ENCODE measurements around the gene IL17REL. TPM values are rescaled to one million over a fixed set of nuclear protein-coding genes. Genes with fewer than 3 reads are reported as not detected.

IL17REL gene
- total RNA-seq = not detected

DNA sequence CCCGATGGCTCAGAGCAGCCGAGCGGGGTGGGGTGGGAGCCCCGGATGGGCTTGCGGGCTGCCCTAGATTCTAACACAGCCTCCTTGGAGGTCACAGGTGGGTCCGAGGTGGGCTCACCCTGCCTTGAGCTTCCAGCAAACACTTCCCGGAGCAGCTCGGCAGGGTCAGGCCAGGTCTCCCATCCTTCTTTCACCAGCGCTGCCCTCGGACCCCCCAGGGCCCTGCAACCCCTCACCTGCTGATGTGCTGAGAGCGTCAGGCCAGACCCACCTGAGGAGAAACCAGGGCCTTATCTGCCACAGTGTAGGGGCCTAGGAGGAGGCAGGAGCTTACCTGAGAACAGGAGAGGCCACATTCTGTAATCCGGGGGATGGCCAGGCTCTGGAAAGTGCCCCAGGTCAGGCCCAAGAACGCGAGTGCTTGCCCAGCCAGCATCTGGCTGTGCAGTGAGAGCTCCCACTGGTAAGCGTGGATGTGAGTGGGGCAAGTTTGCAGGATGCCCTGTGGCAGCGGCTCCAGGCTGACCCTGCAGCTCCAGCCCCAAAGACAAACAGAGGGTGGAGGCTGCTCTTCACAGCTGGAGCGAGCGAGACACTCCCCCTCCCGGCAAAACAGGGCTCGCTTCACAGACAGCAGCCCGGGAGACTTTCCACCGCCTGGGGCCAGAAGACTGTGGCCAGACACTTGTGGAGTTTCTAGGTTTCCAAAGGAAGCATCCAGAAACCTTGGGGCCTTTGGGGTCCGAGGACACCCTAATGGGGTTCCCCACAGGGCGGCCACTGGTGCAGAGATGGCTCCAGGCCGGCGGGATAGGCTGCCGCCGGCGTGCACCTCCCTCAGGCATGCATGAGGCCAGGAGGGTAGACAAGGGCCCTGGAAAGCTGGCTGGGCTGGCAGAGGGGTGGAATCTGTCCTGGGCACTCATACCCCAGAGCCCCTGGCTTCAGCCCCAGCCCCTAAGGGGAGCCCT, at the start of gene IL17REL:
Gene IL17REL (minus strand): TSS at position 555 of the 971 bp plus-strand sequence. CDS start 119 bp downstream, at position 436.
- ATAC-seq = no peak

DNA sequence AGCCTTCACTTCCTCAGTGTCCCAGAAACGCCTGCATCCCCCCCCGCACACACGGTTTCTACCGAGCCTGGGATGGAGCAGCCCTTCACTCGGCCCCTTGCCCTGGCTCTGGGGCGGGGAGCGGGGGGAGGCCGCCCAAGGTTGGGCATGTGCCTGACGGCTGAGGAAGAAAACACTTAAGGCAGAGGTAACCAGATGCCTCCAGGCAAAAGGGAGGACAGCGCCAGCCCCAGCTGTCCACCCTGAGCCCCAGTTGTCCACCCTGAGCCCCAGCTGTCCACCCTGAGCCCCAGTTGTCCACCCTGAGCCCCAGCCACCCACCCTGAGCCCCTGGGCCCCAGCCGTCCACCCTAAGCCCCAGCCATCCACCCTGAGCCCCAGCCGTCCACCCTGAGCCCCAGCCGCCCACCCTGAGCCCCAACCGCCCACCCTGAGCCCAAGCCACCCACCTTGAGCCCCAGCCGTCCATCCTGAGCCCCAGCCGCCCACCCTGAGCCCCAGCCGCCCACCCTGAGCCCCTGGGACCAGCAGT, 49.3 kb upstream of the IL17REL start:
- ATAC-seq = no peak

DNA sequence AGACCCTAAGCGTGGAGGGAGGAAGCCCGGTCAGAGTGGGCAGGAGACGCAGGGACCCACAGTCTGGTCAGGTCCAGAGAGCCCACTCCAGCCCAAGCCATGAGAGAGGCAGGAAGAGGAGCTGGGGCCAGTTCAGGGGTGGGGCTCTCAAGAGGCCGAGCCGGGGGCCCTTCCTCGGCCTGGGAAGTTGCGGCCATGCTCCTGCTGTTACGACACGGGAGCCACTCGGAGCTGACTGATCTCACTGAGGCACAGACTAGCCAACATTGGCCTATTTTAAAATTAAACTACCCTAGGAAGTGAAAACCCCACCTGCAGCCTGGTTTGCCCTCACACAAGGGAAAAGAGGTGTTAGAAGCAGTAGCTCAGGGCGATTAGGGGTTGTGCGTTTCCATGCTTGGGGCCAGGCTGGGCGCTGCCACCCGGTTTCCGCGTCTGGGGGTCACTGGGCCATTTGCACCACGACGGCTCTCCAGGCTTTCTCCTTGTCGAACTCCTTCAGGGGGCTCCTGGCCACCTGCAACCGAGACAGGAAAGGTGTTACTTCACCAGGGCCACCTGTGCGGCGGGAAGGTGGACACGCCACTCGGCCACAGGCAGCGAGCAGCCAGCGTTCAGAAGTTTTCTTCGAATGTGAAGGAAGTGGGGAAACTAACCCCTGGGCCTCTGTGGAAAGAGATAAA, 48.7 kb upstream of the IL17REL start:
- ATAC-seq = no peak

DNA sequence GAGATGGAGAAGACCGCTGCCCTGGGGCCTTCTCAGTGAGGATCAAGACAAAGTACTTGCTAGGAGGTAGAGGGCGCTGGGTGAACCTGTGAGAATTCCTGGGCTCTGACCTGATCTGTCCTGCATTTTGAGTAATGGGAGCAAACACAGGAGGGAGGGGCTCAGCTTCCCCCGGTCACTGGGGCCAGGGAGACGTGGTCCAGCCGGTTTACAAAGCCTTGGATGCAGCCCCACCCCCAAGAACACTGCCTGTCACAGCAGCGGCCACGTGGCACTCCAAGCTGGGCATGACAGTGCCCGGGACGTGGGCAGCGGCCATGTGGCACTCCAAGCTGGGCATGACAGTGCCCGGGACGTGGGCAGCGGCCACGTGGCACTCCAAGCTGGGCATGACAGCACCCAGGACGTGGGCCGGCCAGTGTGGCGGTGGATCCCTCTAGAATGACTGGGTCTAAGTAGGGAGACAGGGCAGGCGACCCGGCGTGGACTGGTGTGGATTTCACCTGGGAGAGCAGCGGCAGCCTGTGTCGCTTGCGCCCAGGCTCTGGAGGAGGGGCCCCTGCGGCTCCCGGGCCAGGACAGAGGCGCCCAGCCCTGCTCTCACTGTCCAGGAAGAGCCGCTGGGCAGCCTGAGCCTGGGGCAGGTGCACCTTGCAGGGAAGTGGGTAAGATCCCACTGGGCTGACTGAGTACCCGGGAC, 48.0 kb upstream of the IL17REL start:
- no peak for ATAC-seq

DNA sequence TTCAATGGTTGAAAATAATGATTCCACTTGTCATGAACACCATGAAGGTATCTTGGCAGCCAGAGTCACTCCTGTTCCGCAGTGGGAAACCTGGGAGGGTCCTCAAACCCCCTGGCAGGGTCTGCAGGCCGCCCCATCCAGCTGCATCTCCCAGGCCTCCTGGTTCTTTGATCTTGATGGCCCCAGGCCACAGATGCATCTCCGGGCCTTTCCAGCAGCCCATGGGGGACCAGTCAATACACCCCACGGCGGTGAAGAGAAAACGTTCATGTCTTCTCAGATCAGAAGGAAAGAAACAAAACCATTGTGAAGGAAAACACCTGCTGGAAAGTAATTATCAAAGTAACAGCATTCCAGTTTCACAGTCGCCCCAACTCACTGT, 47.3 kb upstream of the IL17REL start:
- ATAC-seq = no peak

DNA sequence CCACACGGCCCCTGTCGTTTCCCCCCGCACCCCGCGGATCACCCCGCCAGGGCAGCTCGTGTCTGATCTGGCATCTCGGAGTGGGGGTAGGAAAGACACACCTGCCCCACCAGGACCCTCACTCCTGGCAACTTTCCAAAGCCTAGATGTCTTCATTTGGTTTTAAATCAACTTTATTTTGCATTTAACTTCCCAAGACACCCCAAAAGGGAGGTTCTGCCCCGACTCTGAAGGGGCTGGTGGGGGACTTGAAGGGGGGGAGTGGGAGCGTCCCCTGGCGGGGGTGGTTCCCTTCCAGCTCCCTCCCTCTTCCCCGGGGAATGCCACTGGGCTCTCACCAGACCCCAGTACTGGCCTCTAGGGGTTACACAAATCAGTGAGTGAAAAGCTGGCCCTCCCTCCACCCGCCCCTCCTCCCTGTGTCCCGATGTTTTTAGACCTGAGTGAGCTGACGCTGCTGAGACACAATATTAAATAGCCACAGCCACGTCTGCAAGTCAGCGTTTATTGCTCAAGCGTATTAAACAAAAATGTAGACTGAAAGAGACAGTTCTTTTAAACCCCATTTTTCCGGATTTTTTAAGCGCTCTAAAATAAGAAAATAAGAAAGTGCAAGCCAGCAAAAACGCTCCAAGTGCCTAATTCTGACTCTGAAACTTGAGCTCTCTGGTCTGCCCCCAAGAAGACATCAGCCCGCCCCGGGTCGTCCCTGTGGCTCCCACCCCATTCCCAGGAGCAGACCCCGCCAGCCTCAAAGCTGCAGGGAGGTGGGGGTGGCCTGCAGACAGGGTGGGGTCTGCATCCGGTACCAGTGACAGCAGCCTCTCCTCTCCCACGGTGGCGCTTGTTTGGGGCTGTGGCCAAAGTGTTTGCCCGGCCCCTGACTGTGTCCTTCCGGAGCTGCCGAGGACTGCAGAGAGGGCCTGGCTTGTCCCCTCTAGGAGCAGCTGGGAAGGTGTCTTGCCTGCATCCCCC, 46.6 kb upstream of the IL17REL start:
- ATAC-seq = no peak

DNA sequence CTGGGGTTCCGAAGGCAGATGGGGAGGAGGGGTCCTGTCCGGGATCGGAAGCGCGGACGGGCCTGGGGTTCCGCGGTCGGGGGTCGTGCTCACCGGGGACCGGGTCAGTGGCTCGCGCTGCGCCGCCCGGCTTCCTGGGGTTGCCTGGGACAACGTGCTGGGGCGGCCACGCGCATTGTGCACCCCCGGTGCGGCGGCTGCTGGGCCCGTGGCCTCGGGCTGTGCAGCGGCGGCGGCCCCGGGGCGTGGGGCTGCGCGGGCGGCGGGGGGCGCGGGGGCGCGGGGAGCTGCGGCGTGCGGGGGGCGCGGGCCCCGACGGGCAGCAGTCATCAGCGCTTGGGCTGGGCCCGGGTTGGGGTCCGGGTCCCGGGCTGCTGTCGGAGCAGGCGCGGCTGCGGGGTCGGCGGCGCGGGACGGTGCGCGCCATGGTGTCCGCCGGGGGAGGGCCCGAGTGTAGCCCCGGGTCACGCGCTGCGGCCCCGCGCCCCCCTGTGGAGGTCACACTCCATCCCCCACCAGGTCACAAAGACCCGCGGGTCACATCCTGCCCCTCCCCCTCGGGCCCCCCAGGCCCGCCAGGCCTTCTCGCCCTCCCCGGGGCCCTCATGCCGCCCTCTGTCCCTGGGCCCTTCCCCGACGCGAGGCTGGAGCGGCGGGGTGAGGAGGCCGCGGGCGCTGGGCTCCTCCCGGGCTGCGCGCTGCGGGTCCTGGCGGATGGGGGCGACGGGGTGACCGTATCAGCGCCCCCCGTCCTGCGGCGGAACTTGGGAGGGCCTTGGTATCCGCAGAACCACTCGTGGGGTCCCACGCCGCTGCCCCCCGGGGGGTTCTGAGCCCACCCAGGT, 45.7 kb upstream of the IL17REL start, which contains the start of gene TTLL8:
Gene TTLL8 (minus strand): TSS at position 238 of the 845 bp plus-strand sequence.
- no peak for ATAC-seq

DNA sequence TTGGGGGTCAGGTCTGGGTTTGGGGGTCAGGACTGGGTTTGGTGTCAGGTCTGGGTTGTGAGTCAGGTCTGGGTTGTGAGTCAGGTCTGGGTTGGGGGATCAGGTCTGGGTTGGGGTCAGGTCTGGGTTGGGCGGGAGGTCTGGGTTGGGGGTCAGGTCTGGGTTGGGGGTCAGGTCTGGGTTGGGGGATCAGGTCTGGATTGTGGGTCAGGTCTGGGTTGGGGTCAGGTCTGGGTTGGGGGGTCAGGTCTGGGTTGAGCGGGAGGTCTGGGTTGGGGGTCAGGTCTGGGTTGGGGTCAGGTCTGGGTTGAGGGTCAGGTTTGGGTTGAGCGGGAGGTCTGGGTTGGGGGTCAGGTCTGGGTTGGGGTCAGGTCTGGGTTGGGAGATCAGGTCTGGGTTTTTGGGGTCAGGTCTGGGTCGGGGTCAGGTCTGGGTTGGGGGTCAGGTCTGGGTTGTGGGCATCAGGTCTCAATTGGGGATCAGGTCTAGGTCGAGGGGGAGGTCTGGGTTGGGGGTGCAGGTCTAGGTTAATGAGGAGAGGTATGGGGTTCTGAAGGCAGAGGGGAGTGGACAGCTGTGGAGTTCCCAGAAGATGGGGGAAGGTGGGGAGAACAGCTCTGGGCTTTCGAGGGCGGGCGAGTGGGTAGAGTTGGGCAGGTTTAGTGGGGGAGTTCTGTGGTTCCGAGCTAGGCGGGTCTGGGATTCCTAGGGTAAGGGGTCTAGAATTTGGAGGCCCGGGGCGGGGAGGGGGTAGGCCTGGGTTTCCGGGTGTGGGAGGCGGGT, 44.9 kb upstream of the IL17REL start:
- ATAC-seq = no peak

DNA sequence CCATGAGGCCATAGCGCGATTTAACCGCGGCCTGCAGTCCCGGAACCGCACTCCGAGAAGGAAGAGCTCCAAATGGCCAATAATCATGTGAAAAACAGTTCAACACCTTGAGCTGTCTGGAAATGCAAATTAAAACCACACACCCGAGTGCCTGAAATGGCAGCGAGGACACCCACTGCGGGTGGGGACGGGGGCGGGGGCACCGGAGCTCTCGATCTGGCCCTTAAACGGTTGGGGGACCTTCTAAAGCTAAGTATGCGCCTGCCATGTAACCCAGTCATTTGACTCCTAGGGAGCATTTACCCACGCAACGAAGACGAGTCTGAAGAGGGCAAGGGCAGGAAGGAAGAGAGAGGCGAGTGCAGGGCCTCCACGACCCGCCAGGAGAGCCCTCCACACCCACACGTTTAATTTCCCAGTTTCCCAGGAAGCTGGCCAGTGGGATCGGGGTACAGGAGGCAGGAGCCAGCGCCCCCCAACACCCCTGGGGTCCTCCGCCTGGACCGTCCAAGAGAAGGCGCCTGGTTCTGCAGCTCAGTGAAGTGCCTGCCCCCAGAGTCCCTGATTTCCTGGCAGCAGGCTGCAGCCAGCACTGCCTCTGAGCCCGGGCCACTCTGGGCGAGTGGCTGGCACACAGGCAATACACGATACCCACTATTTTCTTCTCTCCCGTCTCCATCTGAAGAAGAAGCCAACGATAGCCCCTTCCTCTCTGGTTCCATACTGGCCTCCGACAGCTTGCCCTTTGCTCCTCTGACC, 43.8 kb upstream of the IL17REL start:
- ATAC-seq = no peak

DNA sequence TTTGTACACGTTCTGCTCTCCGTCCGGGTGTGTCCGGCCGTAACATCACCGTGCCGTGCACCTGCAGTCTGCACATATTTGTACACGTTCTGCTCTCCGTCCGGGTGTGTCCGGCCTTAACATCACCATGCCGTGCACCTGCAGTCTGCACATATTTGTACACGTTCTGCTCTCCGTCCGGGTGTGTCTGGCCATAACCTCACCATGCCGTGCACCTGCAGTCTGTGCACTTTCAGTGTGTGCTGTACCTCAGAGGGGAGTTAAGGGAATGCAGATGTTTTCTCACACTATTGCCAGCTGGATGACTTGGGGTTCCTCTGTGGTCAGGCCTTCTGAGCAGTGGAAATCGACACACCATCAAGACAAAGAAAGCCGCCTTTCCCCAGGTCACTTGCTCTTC, 41.3 kb upstream of the IL17REL start:
- no peak for ATAC-seq

DNA sequence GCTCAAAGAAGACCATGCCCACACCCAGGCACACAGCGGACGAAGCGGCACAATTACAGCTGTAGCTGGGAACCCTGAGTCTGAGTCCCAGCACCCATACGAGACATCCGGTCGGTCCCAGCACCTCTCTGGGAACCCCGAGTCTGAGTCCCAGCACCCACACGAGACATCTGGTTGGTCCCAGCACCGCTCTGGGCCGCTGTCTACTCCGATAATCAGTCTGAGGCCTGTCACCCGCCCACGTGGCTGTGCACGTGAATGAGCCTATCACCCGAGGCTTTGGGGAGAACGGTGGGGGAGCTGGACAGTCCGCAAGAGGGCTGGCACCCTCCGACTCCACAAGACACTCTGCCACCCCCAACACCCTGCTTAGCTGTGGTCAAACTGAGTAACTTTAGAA, 39.4 kb upstream of the IL17REL start:
- ATAC-seq = no peak

DNA sequence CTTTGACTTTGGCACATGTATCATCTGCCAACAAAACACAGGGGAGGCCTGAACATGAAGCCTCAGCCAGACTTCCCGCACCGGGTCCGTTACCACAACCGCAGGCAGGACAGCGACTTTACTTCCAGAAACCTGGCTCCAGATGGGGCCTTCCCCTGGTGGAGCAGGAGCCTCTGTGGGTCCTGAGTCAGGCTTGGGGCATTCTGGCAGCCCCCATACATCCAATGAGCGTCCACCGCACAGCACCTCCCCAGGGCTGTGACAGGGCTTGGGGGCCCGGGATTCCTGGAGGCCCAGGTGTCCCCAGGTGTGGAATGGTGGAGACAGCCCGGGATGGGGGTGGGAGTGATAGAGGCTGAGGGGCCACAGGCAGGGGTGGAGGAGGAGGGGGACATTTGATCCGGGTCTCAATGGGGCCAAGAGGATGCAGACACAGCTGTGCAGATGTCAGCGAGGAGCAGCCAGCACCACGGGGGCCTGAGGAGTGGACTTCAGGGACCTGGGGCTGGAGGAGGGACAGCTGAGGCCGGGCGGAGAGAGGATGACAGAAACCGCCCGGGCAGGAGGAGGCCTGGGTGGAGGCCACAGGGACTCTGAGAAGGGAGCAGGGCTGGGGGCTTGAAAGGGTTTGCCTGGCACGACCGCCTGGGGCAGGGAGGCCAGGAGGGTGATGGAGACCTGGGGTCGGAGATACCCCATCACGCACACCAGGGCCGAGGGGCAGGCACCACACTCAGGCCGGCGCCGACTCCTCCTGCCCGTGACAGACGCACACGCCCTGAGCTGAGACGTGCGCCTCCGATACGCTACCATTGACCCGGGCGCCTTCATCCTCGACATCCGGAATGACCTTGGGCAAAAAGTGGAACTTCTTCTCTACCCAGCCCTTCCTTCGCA, 37.0 kb upstream of the IL17REL start:
- no peak for ATAC-seq

DNA sequence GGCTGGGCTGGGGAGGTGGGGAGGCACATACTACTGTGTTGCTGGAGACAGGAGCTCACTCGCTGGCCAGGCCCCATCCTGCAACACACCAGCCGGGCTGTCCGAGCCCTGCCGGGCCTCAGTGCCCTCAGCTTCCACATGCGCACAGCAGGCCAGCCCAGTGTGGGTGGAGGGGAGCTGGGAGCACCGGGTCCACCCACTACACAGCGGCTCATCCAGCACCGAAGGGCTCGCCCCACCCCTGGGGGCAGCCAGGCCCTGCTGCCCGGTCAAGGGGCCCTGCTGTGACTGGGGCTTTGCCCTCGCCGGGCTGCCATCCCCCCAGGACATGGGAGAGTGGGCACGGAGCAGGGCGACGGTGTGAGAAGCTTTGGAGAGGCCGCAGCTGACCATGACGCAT, 36.3 kb upstream of the IL17REL start:
- no peak for ATAC-seq

DNA sequence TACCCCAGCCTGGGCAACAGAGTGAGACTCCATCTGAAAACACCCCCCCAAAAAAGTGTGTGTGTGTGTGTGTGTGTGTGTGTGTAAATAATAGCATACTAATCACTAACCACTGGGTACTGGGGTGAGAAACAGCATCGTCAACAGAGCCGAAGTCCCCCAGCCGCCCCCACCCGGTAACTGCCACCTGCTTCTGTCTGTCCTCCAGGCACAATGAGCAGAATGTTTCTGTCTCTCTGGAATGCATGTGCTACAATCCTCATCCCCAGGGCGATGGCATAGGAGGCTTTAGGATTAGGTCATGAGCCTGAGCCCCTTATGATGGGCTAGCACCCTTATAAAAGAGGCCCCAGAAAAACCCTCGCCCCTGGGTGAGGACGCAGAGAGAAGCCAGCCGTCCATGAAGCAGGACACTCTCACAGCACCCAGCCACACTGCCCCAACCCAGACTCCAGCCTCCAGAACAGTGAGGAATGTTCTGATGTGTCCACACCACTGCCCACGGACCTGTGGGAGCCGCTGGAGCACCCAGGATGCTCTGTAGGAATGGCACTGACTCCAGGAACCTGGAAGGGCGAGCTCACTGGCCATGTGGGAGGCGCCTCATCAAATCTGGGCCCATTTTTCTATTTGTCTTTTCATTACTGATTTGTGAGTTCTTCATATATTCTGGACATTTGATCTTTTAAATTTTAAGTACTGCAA, 35.6 kb upstream of the IL17REL start:
- ATAC-seq = no peak

DNA sequence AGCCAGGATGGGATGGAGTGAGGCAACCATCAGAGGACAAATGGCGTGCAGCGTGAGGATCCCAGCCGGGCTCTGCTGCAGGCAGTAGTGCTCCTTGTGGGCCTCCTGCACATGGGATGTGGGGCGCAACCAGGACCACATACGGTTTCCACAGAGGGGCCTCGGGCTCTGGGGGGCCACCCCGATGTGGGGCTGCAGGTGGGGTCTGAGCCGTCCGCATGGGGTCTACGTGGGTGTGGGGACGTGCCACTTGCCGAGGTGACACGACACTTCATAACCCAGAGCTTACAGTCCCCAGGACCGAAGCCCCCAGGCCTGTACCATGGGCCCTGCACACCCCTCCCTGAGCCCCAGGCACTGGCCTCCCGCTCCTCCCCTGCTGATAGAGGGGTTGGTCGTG, 34.8 kb upstream of the IL17REL start:
- ATAC-seq = no peak

DNA sequence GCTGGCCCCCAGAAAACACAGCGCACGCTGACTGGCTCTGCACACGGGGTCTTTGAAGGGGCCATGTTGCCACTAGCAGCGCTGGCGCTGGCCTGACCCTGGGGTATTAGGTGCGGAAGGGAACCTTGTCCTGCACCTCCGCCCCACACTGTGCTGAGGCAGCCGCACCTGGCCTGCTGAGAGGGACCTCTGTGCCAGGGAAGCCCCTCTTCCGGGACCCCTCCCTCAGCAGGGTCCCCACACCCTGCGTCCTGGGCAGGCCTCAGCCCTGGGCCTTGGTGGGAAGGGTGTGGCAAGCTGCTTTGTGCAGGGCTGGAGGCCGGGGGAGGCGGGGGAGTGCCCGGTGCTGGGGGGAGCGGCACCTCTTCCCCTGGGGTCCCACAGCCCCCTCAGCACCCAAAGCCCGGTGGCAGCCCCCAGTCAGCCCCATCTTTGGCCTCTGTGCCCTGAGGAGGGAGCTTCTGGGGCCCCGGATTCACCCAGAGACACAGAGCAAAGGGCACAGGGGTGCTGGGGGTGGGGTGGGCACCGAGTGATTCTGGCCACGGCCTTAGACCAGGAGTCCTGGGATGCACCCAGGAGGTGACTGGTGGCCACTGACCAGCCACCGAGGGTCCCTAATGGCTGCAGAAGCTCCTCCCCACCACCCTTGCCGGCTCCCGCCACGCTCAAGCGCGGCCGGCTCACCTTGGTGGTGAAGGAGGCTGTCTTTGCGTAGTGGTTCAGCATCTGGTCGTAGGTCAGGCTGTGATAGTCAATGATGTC, 34.1 kb upstream of the IL17REL start:
- ATAC-seq = no peak

All from esophagus mucosa (tissue), 1 donor.